Measurements from ENCODE around the gene PLPP4.

DNA sequence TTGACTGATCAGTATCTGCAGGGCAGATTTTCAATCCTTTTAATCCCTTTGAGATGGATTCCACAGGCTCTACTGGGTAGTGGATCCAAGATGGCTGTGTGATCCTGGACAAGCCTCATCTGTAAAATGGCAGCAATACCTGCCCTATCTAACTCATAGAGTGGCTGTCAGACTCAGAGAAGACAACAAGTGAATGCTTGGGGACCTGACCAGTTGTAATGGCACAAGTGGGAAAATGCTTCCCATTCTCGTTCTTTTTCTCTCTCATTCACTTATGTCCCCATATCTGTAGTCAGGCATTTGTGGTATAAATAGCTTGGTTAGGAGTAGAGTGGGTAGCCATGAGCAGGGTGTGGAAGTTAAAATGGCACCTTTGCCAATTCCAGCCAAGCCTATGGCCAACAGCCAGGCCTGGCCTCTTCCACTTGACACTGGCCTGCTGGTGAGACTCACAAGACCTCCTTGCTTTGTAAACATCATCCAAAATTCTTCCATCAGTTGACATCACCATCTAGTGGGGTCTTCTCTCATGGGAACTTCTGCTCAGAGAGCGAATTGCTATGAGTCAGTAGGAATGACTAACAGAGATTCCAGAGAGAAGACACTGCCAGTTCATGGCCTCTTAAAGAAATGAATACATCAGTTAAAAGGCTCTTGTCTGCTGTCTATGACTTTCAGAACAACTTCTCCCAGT lies 150.1 kb downstream of the PLPP4 start:
- TF ChIP-seq, protein P1, sequence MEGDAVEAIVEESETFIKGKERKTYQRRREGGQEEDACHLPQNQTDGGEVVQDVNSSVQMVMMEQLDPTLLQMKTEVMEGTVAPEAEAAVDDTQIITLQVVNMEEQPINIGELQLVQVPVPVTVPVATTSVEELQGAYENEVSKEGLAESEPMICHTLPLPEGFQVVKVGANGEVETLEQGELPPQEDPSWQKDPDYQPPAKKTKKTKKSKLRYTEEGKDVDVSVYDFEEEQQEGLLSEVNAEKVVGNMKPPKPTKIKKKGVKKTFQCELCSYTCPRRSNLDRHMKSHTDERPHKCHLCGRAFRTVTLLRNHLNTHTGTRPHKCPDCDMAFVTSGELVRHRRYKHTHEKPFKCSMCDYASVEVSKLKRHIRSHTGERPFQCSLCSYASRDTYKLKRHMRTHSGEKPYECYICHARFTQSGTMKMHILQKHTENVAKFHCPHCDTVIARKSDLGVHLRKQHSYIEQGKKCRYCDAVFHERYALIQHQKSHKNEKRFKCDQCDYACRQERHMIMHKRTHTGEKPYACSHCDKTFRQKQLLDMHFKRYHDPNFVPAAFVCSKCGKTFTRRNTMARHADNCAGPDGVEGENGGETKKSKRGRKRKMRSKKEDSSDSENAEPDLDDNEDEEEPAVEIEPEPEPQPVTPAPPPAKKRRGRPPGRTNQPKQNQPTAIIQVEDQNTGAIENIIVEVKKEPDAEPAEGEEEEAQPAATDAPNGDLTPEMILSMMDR (conservative IDR thresholded peaks at IDR 0.05; ENCODE audit: low read depth, low read length), result no peak
- TF ChIP-seq EZH2 (IDR thresholded peaks at IDR 0.05; ENCODE audit: borderline replicate concordance, low read depth, low read length, poor library complexity, severe bottlenecking), result no peak
